HG03439 (cell line): ENCODE data around the gene CENPVL3.
"Not testable (repeated sequence)": the region's sequence is repeated elsewhere in the genome, so short reads cannot be mapped to it uniquely, and the experiment has no call there.

Experiments
- ATAC-seq: cut with Tn5 transposase; IDR thresholded peaks from one replicate; pipeline ENCODE4 v1.9.1; 2021; ENCODE audit warnings: mild to moderate bottlenecking, moderate library complexity; ENCODE audit not compliant: unreplicated experiment

CENPVL3 gene

DNA sequence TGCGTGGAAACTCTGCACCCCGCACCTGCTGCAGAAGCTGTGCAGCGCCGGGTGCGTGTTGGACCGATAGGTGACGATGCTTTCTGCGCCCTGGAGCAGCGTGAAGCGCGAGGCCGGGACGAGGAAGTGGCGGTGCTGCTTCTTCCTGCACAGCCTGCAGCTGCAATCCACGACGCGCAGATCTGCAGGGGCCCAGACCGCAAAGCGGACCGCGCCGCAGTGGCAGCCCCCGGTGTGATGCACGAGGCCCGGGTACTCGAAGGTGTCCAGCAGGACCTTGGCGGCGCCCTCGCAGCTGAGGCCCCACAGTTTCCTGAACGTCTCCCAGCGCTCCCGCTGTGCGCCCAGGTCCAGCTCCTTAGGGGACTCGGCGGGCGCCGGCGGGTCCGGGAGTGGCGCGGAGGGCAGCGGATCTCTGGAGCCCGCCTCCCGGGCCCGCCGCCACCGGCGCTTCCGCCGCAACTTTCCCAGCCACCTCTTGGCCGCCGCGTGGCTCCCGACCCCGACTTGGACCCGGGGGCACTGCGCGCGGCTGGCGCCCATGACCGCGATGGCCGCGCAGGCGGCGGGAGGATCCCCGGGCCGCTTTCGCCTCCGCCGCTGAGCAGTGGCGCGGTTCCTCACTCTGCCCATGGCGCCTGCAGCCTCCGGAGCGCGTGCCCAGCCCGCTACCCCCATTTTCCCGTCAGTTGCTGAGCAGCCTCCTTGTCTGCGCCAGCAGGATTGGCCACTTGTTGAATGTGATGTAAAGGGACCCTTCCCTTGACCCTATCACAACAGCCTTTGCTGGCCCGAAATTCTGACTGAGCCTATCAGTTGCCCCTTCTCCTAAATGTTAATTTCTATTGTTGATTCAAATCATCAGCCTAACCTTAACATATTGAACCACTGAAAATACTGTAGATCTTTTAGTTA is at the start of gene CENPVL3:
TSS of gene CENPVL3 (minus strand) at position 672 of the 915 bp plus-strand sequence. CDS start at position 633, 39 bp downstream.
- not testable (repeated sequence) for ATAC-seq

- no peak for ATAC-seq
These were observed 47.3 kb upstream of the CENPVL3 start for GRCh38 chrX:51665981-51666380.

- no peak for ATAC-seq
These were observed 24.7 kb upstream of the CENPVL3 start for GRCh38 chrX:51643377-51643776.

GRCh38 chrX:51641421-51642021 is 22.8 kb upstream of the CENPVL3 start:
- no peak for ATAC-seq

DNA sequence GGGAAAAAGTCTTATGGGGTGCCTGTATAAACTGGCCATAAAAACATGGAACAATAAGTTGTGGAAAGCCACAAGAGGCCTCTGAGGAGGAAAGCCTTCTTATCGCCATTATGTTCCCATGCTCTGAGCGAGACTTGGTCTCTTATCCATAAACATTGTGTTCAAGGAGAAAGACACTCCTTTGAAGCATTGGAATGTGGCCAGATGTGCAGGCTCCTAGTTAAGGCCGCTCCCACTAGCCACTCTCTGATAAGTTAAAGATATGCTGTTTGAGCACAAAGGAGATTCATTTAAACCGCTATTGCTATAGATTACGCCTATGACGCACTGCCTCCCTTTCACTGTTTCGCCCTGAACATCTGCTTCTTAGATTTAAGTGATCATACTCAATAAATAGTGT is 17.8 kb upstream of the CENPVL3 start:
- ATAC-seq, result not testable (repeated sequence)

- ATAC-seq, result no peak
These were observed 4.2 kb downstream of the CENPVL3 start for GRCh38 chrX:51614353-51615012.

DNA sequence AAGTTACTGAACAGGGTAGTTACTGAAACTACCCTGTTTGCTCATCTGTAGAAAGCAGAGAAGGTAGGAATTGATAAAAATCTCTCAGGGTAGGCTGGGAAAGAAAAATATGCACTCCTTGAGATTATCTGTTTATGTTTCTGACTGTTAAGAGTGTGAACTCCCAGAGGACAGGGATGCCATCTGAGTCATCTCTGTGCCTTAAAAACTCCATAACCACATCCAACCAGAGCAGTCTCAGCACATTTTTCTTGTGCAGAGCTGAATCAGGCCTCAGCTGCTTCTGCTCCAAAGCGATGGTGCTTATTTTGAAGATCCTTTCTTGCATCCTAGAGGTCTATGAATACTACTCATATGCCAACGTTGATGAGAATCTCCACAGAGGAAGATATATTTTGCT is 9.9 kb downstream of the CENPVL3 start:
- no peak for ATAC-seq

DNA sequence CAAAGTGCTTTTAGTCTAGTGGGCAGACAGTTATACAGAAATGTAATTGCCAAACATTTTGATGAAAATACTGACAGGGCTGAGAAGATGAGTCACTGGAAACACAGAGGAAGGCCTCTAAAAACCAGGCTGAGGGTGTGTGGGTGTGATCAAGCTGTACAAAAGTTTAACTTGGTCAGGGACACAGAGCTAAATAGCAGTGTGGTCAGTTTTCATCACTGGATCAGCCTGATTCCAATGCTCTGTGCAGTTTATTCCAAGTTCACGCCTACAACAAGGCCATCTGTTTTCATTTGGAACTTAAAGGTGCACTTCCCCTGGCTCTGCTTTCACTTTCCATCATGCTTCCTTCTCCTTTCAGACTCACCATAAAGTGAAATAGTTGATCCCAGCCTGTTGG is 10.6 kb downstream of the CENPVL3 start:
- no peak for ATAC-seq

- ATAC-seq, result no peak
These were observed 12.3 kb downstream of the CENPVL3 start for GRCh38 chrX:51606446-51606845.

GRCh38 chrX:51598899-51599298 is 19.8 kb downstream of the CENPVL3 start:
- ATAC-seq, result no peak

DNA sequence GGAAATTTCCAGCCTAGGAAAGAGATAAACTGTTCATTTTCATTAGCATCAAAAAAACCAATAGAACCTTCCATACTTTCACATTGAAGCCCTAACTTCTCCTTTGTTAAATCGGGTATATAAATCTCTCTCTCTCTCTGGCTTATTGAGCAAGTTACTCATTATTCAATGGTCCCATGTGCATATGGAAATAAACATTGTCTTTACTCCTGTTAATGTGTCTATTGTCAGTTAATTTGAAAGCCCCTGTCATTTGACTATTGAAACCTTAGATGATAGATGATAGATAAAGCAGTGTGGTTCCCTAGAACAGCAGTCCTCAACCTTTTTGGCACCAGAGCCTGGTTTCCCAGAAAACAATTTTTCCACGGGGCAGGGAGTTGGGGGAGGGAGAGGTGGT is 46.8 kb downstream of the CENPVL3 start:
- no peak for ATAC-seq

DNA sequence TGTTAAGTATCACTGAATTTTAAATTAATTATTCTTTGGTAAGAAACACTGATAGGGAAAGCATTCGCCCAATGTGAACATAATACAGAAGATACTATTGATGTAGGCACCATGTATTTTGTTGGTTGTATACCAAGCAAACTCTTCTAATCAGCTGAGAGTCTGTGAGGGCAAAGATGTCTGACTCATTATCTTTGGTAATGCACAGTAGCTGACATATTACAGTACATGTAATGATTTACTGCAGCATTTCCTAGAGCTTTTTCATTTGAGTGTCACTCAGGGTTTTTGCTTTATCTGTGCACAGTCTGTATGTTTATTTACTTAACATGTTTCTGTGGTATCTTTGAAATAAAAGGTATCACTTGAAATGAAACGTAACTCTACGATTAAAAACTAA is 49.2 kb downstream of the CENPVL3 start:
- no peak for ATAC-seq

GRCh38 chrX:51568586-51568985 is 50.1 kb downstream of the CENPVL3 start:
- ATAC-seq, result no peak
